ENCODE data around the gene PRAMEF1.
"Not testable (repeated sequence)": the region's sequence is repeated elsewhere in the genome, so short reads cannot be mapped to it uniquely, and the experiment has no call there.

Gene PRAMEF1, protein sequence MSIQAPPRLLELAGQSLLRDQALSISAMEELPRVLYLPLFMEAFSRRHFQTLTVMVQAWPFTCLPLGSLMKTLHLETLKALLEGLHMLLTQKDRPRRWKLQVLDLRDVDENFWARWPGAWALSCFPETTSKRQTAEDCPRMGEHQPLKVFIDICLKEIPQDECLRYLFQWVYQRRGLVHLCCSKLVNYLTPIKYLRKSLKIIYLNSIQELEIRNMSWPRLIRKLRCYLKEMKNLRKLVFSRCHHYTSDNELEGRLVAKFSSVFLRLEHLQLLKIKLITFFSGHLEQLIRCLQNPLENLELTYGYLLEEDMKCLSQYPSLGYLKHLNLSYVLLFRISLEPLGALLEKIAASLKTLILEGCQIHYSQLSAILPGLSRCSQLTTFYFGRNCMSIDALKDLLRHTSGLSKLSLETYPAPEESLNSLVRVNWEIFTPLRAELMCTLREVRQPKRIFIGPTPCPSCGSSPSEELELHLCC

DNA sequence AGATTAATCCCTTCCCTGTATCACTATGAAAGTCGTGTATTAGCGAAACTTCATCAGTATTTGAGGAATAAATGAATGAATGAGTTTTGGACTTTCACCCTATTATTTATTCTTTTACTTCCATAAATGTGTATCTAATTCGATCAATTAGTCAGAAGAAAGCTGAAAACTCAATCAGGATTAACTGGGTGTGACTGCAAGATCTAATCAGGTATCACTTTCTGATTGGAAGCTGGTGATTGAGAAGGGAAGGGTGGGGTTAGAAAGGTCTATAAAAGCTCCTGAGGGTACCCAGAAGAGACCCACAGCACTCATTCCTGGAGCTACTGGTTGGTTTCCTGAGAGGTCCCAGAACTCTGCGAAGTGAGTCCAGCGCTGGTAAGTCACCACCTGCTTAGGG is at the start of gene PRAMEF1:
Gene PRAMEF1, plus strand, starts transcription at position 301 of the 400 bp plus-strand sequence. CDS start 1,831 bp downstream, outside the sequence.
- not testable (repeated sequence) for DNase-seq (ENCODE audit: low read depth in 2 of 3, low spot score in 2 of 3)

DNA sequence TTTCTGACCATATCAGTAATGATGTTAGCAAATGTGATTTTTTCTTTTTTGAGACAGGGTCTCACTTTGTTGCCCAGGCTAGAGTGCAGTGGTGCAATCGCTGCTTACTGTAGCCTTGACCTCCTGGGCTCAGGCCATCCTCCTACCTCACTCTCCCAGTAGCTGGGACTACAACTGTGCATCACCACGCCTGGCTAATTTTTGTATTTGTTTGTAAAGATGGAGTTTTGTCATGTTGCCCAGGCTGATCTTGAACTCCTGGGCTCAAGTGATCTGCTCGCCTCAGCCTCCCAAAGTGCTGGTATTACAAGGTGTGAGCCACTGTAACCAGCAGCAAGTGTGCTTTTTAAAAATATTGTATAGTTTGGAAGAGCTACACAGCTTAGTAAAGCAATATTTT is 49.3 kb upstream of the PRAMEF1 start:
- DNase-seq (ENCODE audit: low read depth in 2 of 3, low spot score in 2 of 3) = no peak

DNA sequence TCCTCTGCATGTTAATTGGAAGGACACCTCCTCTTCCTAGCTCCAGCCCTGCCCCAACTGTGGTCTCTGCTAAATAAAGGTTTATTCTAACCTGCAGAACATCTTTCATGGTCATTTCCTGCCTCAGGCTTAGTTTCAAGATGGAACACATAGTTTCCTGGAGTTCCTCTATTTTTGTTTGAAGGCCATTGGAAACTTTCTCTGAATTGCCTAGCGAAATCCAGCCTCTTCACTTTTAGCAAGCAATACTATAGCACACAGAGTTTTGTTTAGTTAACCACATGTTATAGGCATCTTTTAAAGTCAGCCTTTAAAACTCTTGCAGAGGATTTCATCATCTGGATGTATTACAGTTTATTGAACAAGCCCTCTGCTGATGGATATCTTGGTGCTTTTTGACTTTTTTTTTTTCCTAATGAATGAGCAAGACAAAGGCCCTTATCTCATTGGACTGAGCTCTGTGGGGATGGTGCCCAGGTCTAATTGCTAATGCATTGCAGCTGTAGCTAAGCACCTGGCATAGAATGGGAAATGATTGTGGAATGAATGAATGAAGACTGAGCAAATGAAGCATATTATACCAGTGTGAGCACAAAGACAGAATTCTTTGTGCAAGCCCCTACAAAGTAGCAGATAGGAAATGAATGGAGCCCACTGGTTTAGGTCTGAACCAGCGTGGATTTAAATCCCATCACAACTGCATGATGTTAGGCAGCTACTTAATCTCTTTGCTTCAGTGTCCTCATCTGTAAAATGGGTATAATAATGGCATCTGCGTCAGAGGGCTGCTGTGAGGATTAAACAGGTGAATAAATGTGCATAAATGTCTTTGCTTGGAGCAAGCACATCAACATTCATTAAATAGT is 45.8 kb upstream of the PRAMEF1 start:
- no peak for DNase-seq (ENCODE audit: low read depth in 2 of 3, low spot score in 2 of 3)

DNA sequence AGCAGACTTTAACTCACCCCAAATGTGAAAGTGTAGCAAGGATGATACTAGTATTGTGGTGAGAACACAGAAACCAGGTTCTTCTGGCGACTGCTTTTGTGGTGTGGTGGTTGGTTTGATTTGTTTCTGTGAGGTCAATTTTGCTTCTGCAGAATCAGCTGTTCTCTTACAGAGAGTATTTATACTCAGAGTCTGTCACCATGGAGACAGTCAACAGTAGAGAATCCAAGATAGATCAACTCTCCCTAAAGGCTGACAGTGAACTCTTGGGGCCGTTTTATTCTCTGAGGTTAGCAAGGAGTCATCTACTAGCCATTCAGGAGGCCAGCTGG is 45.2 kb upstream of the PRAMEF1 start, which contains the start of gene CFAP107:
Gene CFAP107, plus strand, starts transcription at position 209 of the 332 bp plus-strand sequence. CDS start 231 bp downstream, outside the sequence.
- DNase-seq (ENCODE audit: low read depth in 2 of 3, low spot score in 2 of 3) = no peak

- no peak for DNase-seq (ENCODE audit: low read depth in 2 of 3, low spot score in 2 of 3)
These were observed 42.3 kb upstream of the PRAMEF1 start for GRCh38 chr1:12748778-12749355.

DNA sequence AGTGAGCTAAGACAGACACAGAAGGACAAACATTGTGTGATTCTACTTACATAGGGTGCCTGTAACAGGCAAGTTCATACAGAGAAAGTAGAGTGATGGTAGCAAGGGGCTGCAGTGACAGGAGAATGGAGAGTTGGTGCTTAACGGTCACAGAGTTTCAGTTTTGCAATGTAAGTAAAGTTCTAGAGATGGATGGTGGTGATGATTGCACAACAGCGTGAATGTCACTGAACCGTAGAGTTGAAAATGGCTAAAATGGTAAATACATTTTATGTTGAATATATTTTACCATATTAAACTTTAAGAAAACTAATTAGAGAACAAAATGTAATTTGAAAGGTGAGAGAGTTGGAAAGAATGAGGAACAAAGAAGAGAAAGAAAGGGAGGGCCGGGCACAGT is 36.5 kb upstream of the PRAMEF1 start:
- DNase-seq (ENCODE audit: low read depth in 2 of 3, low spot score in 2 of 3) = no peak

DNA sequence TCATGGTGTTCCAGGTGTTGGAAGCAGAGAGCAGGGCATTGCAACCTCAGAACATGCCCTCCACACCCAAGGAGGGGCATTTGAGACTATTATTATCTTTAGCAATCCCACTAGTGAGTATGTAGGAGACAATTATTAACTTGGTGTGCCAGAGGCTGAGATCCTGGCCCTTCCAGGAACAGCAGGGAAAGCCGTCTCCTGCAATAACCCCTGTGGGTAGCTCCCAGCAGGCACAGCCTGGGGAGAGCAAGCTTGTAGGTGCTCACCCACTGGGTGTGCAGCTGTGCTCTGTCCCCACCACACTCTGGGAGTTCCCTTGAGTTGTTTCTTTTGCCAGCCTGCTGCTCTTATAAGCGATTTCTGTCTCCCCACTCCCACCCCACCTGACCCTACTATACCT is 34.9 kb upstream of the PRAMEF1 start:
- no peak for DNase-seq (ENCODE audit: low read depth in 2 of 3, low spot score in 2 of 3)

- DNase-seq (ENCODE audit: low read depth in 2 of 3, low spot score in 2 of 3) = no peak
These were observed 34.3 kb upstream of the PRAMEF1 start for GRCh38 chr1:12756768-12757413.

- DNase-seq (ENCODE audit: low read depth in 2 of 3, low spot score in 2 of 3) = no peak
These were observed 33.4 kb upstream of the PRAMEF1 start for GRCh38 chr1:12757836-12758235.

- DNase-seq (ENCODE audit: low read depth in 2 of 3, low spot score in 2 of 3) = no peak
These were observed 30.9 kb upstream of the PRAMEF1 start for GRCh38 chr1:12760256-12760795.

DNA sequence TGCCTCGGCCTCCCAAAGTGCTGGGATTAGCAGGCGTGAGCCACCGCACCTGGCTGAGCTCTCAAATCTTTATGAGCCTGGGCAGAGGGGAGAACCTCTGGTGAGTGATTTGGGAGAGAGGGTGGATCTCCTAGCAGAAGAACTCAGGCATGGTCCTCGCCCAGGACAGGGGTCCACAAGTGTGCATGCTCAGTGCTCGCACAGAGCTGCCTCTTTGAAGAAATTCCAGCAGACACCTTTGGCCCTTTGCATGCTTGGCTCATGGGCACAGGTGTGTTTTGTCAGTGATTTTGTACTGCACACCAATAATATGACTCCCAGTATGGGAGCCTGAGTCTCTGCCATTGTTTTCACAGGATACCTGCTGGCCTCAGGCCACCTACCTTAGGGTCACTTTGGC is 29.4 kb upstream of the PRAMEF1 start:
- no peak for DNase-seq (ENCODE audit: low read depth in 2 of 3, low spot score in 2 of 3)

DNA sequence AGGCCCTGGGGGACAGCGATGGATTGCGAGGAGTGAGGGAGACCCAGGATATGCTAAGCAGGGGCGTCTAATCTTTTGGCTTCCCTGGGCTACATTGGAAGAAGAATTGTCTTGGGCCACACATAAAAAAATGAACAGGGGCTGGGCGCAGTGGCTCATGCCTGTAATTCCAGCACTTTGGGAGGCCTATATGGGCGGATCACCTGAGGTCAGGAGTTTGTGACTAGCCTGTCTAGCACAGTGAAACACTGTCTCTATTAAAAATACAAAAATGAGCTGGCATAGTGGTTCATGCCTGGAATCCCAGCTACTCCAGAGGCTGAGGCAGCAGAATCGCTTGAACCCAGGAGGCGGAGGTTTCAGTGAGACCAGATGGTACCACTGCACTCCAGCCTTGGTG is 28.4 kb upstream of the PRAMEF1 start:
- DNase-seq (ENCODE audit: low read depth in 2 of 3, low spot score in 2 of 3) = no peak

DNA sequence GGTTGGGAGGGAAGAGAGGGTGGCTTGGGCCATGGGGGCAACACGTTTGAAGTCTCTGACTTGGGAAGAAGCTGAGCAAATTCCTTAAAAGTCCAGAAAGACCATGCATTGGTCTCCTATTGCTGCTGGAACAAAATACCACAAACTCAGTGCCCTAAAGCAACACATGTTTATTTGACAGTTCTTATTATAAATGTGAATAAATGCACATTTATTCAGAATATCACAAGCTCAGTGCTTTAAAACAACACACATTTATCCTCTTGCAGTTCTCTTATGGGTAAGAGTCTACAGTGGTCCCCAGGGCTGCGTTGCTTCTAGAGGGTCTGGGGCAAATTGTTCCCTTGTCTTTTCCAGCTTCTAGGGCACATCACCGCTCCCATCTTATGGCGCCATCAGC is 27.7 kb upstream of the PRAMEF1 start:
- no peak for DNase-seq (ENCODE audit: low read depth in 2 of 3, low spot score in 2 of 3)

GRCh38 chr1:12764016-12764415 is 27.2 kb upstream of the PRAMEF1 start:
- DNase-seq (ENCODE audit: low read depth in 2 of 3, low spot score in 2 of 3) = no peak

GRCh38 chr1:12769031-12769430 is 22.2 kb upstream of the PRAMEF1 start:
- no peak for DNase-seq (ENCODE audit: low read depth in 2 of 3, low spot score in 2 of 3)

DNA sequence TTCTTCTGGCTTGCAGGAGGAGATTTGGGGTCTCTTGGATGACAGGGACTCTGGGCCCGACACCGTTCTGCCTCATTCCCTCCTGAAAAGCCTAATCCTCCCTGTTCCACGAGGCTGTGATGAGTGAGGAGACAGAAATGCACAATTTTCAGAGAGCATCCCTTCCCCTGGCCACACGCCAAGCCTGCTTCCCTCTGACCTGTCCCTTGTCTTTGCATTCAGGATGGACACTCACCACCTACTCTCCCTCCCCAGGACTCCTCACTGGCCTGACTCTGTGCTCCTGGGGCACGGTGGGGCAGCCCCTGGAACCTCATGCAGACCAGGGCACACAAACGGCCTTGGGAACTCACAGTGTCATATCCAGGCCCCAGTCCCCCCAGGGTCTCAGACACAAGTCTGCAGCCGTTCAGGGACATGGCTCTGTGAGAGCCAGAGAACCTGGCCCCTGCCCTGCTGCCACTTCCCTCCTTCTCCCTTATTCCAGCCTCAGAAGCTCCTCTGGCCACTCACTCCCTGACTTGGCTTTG is 21.2 kb upstream of the PRAMEF1 start:
- no peak for DNase-seq (ENCODE audit: low read depth in 2 of 3, low spot score in 2 of 3)

DNA sequence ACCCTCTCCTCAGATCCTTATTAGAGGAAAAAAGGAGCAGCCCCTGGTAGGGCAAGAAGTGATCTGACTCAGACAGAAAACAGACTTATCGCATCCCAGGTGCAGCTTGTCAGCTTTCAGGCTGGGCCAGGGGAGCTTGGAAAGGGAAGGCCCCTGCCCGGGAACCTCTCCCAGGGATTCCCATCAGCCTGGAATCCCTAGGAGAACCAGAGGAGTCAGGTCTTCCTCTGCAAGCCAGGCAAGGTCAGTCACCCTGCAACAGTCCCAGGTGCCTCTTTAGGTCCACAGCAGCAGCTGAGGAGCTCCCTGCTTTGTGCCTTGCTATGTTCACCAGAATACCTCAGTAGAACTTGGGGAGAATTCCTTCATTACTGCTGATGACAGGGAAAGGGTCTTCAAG is 20.6 kb upstream of the PRAMEF1 start:
- DNase-seq (ENCODE audit: low read depth in 2 of 3, low spot score in 2 of 3) = no peak

DNA sequence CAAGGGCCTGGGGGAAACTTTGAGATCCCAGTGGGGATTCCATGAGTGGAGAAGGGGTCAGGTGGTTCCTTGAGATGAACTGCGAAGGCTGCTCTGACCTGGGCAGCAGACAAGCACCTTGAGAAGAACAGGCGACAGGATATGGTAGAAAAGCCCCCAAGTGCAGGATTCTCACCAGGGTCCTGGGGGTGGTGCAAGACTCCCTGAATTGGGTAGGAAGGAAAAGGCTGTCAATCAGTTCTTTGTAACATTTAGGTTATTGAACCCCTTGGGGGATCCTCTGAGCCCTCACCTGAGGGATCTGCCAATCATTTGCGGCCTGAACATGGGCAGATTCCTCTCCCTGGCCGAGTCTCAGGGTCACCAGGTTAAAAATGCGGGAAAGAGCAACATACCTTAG is 20.0 kb upstream of the PRAMEF1 start:
- no peak for DNase-seq (ENCODE audit: low read depth in 2 of 3, low spot score in 2 of 3)

DNA sequence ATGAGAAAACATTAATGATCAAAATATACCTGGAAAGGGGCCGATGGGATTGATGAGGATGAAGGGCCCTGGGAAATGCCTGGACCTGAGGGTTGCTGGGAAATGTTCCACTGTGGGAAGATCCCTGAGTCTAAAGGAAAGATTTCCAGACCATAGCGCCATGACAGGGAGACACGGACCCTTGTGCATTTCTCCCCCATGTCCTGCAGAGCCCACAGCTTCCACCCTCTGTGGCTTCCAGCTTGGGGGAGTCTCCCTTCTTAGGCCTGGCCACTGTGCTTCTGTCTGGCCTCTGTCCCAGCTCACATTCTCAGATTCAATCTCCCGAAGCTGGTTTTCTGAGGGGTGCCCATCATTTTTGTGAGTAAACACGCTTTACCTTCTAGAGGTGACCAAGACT is 18.7 kb upstream of the PRAMEF1 start:
- no peak for DNase-seq (ENCODE audit: low read depth in 2 of 3, low spot score in 2 of 3)

DNA sequence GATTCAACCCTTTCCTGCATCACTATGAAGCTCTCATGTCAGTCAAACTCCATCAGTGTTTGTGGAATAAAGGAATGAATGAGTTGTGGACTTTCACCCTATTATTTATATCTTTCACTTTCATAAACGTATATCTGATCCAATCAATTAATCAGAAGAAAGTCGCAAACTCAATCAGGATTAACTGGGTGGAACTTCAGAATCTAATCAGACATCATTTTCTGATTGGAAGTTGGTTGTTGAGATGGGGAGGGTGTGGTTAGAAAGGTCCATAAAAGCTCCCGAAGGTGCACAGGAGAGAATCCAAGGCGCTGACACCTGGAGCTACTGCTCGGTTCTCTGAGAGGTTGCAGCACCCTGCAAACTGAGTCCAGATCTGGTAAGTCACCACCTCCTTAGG is 17.8 kb upstream of the PRAMEF1 start, which contains the start of gene PRAMEF12:
Gene PRAMEF12, plus strand, starts transcription at position 301 of the 400 bp plus-strand sequence. CDS start 1,130 bp downstream, outside the sequence.
- no peak for DNase-seq (ENCODE audit: low read depth in 2 of 3, low spot score in 2 of 3)

All from activated CD8-positive, alpha-beta memory T cell treated with anti-CD3 and anti-CD28 coated beads for 48 hours (primary cell).